A549 treated with GW870086 at 1 μM for 4 hours (cell line): ENCODE results near the gene ST6GAL1. TPM values are rescaled to one million over a fixed set of nuclear protein-coding genes. Genes with fewer than 3 reads are reported as not detected.

Source experiments
- total RNA-seq: library from RNA; stranded (reverse); fragments of 200-300 nt; extraction: Qiagen RNA extraction; gene quantifications from 5 replicates; pipeline ENCODE4 v1.2.3, GENCODE V29; 2022; ENCODE audit warnings: low read depth

The ST6GAL1 gene
- 3.6 to 4.6 TPM (median 3.8 TPM) in 5 replicates for total RNA-seq

GRCh38 chr3:186930143-186930640 lies at the start of gene ST6GAL1:
Gene ST6GAL1, plus strand, starts transcription at chr3:186930526. Its CDS starts 112,178 bp downstream, at chr3:187042704.

Other genes with a start within 250 kb of the ST6GAL1 start
- gene KNG1, start 213.2 kb upstream of the ST6GAL1 start, total RNA-seq, result 0.02 TPM in 1 of 5 replicates, not detected in the others
- gene EIF4A2, start 146.9 kb upstream of the ST6GAL1 start, total RNA-seq, result 112 to 146 TPM (median 131 TPM) in 5 replicates
- gene RFC4, start 124.0 kb upstream of the ST6GAL1 start, total RNA-seq, result 43.2 to 61.5 TPM (median 47.5 TPM) in 5 replicates
- not detected in 5 replicates for gene ADIPOQ, start 87.8 kb upstream of the ST6GAL1 start, total RNA-seq
- 44.8 to 52.1 TPM (median 49.9 TPM) in 5 replicates for gene RPL39L, start 209.0 kb downstream of the ST6GAL1 start, total RNA-seq